ENCODE data around the gene MORN1.

- TF ChIP-seq CTCF (IDR thresholded peaks at IDR 0.05) (no peak), POLR2A (IDR thresholded peaks at IDR 0.05) (no peak)
Measured at GRCh38 chr1:2312515-2313301, 78.6 kb downstream of the MORN1 start.

Data from right lobe of liver (tissue), 4 donors.